ENCODE data around the gene PREP.

The PREP gene

GRCh38 chr6:105280033-105280432, 122.8 kb downstream of the PREP start:
- no peak overlapping the region for H3K27ac ChIP-seq
- H3K4me3 ChIP-seq: no peak overlapping the region

- no peak overlapping the region for H3K4me3 ChIP-seq
- H3K27ac ChIP-seq: no peak overlapping the region
These were observed 123.4 kb downstream of the PREP start for GRCh38 chr6:105279463-105279862.

GRCh38 chr6:105278813-105279212, 124.1 kb downstream of the PREP start:
- H3K4me3 ChIP-seq: no peak overlapping the region
- no peak overlapping the region for H3K27ac ChIP-seq

GRCh38 chr6:105278035-105278434, 124.8 kb downstream of the PREP start:
- Histone ChIP-seq H3K4me3 (no peak overlapping the region), H3K27ac (no peak overlapping the region)

GRCh38 chr6:105276374-105276773, 126.5 kb downstream of the PREP start:
- H3K4me3 ChIP-seq: no peak overlapping the region
- H3K27ac ChIP-seq: no peak overlapping the region

GRCh38 chr6:105275542-105275941, 127.3 kb downstream of the PREP start:
- no peak overlapping the region for H3K4me3 ChIP-seq
- H3K27ac ChIP-seq: no peak overlapping the region

- Histone ChIP-seq H3K4me3 (no peak overlapping the region), H3K27ac (no peak overlapping the region)
These were observed 128.2 kb downstream of the PREP start for GRCh38 chr6:105274678-105275077.

- H3K4me3 ChIP-seq: no peak overlapping the region
- H3K27ac ChIP-seq: no peak overlapping the region
These were observed 129.3 kb downstream of the PREP start for GRCh38 chr6:105273589-105273988.

- Histone ChIP-seq H3K4me3 (no peak overlapping the region), H3K27ac (no peak overlapping the region)
These were observed 130.1 kb downstream of the PREP start for GRCh38 chr6:105272786-105273185.

- Histone ChIP-seq H3K4me3 (no peak overlapping the region), H3K27ac (no peak overlapping the region)
These were observed 132.4 kb downstream of the PREP start for GRCh38 chr6:105270511-105270910.

- H3K27ac ChIP-seq: no peak overlapping the region
- H3K4me3 ChIP-seq: no peak overlapping the region
These were observed 133.5 kb downstream of the PREP start for GRCh38 chr6:105269390-105269789.

GRCh38 chr6:105263685-105264610, 138.9 kb downstream of the PREP start:
- no peak overlapping the region for H3K4me3 ChIP-seq
- no peak overlapping the region for H3K27ac ChIP-seq

GRCh38 chr6:105259913-105260889, 142.7 kb downstream of the PREP start:
- no peak overlapping the region for H3K4me3 ChIP-seq

GRCh38 chr6:105258816-105259215, 144.1 kb downstream of the PREP start:
- no peak overlapping the region for H3K4me3 ChIP-seq
- H3K27ac ChIP-seq: no peak overlapping the region

More at GRCh38 chr6:105259913-105260889, 142.7 kb downstream of the PREP start:
- no peak overlapping the region for H3K27ac ChIP-seq

- Histone ChIP-seq H3K4me3 (no peak overlapping the region), H3K27ac (no peak overlapping the region)
These were observed 145.5 kb downstream of the PREP start for GRCh38 chr6:105257340-105257739.

GRCh38 chr6:105256619-105257018, 146.3 kb downstream of the PREP start:
- H3K27ac ChIP-seq: no peak overlapping the region

GRCh38 chr6:105253787-105254186, 149.1 kb downstream of the PREP start:
- H3K4me3 ChIP-seq: no peak overlapping the region
- H3K27ac ChIP-seq: no peak overlapping the region

More at GRCh38 chr6:105256619-105257018, 146.3 kb downstream of the PREP start:
- no peak overlapping the region for H3K4me3 ChIP-seq

GRCh38 chr6:105251689-105252088, 151.2 kb downstream of the PREP start:
- Histone ChIP-seq H3K27ac (no peak overlapping the region), H3K4me3 (no peak overlapping the region)

- H3K27ac ChIP-seq: no peak overlapping the region
- H3K4me3 ChIP-seq: no peak overlapping the region
These were observed 152.3 kb downstream of the PREP start for GRCh38 chr6:105250533-105250932.

- H3K4me3 ChIP-seq: no peak overlapping the region
- H3K27ac ChIP-seq: no peak overlapping the region
These were observed 159.4 kb downstream of the PREP start for GRCh38 chr6:105243487-105243886.
